Measurements from ENCODE around the gene SLC22A23. TPM values are rescaled to one million over a fixed set of nuclear protein-coding genes. Genes with fewer than 3 reads are reported as not detected.

Gene SLC22A23
- total and polyA plus RNA-seq, 2 donors, result 7.0 to 16.4 TPM

- Histone ChIP-seq H3K9me3 (ENCODE audit: control insufficient read depth in 2 of 2, insufficient read depth in 1 of 2, low read length in 1 of 2) (no peaks in the 10 kb centered on the region), H3K27me3 (ENCODE audit: control insufficient read depth in 2 of 2, insufficient read depth in 1 of 2, low read length in 1 of 2) (peaks cover 0 to 6% of the 10 kb centered on the region in 2 donors), H3K36me3 (ENCODE audit: control insufficient read depth in 2 of 2, insufficient read depth in 2 of 2, low read length in 1 of 2) (no peaks in the 10 kb centered on the region), H3K27ac (ENCODE audit: low read depth in 1 of 2, low read length in 1 of 2) (no peak overlapping the region), H3K4me3 (ENCODE audit: low read length in 2 of 2) (no peak overlapping the region), H3K4me1 (ENCODE audit: control insufficient read depth in 2 of 2, insufficient read depth in 2 of 2, low read length in 2 of 2) (no peaks in the 10 kb centered on the region)
- 89% methylated on average over 1 of the region's 1 CpG for WGBS
- DNase-seq (ENCODE audit: low read depth in 6 of 9, low spot score in 9 of 9), result no peak
Observed at GRCh38 chr6:3496395-3496794, 39.5 kb upstream of the SLC22A23 start.

GRCh38 chr6:3494391-3495100 lies 37.7 kb upstream of the SLC22A23 start:
- Histone ChIP-seq H3K27ac (ENCODE audit: low read depth in 1 of 2, low read length in 1 of 2) (no peak overlapping the region), H3K27me3 (ENCODE audit: control insufficient read depth in 2 of 2, insufficient read depth in 1 of 2, low read length in 1 of 2) (peaks cover 0 to 7% of the 10 kb centered on the region in 2 donors), H3K36me3 (ENCODE audit: control insufficient read depth in 2 of 2, insufficient read depth in 2 of 2, low read length in 1 of 2) (no peaks in the 10 kb centered on the region), H3K4me1 (ENCODE audit: control insufficient read depth in 2 of 2, insufficient read depth in 2 of 2, low read length in 2 of 2) (no peaks in the 10 kb centered on the region), H3K4me3 (ENCODE audit: low read length in 2 of 2) (no peak overlapping the region), H3K9me3 (ENCODE audit: control insufficient read depth in 2 of 2, insufficient read depth in 1 of 2, low read length in 1 of 2) (no peaks in the 10 kb centered on the region)
- DNase-seq (ENCODE audit: low read depth in 6 of 9, low spot score in 9 of 9), result no peak
- 95% methylated on average over 7 of the region's 7 CpGs for WGBS

DNA sequence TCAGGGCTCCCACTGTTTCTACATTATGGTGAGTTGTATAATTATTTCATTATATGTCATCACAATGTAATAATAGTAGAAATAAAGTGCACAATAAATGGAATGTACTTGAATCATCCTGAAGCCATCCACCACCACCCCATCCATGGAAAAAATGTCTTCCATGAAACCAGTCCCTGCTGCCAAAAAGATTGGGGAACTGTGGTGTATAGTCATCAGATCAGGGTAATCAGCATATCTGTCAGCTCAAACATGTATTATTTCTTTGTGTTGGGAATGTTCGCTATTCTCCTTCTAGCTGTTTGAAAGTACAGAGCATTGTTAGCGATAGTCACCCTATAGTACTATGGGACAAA lies 33.8 kb upstream of the SLC22A23 start:
- H3K27me3 ChIP-seq (ENCODE audit: control insufficient read depth in 2 of 2, insufficient read depth in 1 of 2, low read length in 1 of 2), result peaks cover 0 to 7% of the 10 kb centered on the region in 2 donors
- WGBS, result 96% methylated on average over 2 of the region's 2 CpGs

GRCh38 chr6:3489961-3490624 lies 33.2 kb upstream of the SLC22A23 start:
- Histone ChIP-seq H3K9me3 (ENCODE audit: control insufficient read depth in 2 of 2, insufficient read depth in 1 of 2, low read length in 1 of 2) (no peaks in the 10 kb centered on the region), H3K27ac (ENCODE audit: low read depth in 1 of 2, low read length in 1 of 2) (no peak overlapping the region), H3K27me3 (ENCODE audit: control insufficient read depth in 2 of 2, insufficient read depth in 1 of 2, low read length in 1 of 2) (peaks cover 0 to 7% of the 10 kb centered on the region in 2 donors), H3K4me1 (ENCODE audit: control insufficient read depth in 2 of 2, insufficient read depth in 2 of 2, low read length in 2 of 2) (no peaks in the 10 kb centered on the region), H3K4me3 (ENCODE audit: low read length in 2 of 2) (no peak overlapping the region), H3K36me3 (ENCODE audit: control insufficient read depth in 2 of 2, insufficient read depth in 2 of 2, low read length in 1 of 2) (no peaks in the 10 kb centered on the region)
- WGBS, result 94% methylated on average over 12 of the region's 12 CpGs
- no peak for DNase-seq (ENCODE audit: low read depth in 6 of 9, low spot score in 9 of 9)

More for the DNA sequence above, 33.8 kb upstream of the SLC22A23 start:
- no peak for DNase-seq (ENCODE audit: low read depth in 6 of 9, low spot score in 9 of 9)
- H3K4me1 ChIP-seq (ENCODE audit: control insufficient read depth in 2 of 2, insufficient read depth in 2 of 2, low read length in 2 of 2), result no peaks in the 10 kb centered on the region
- no peak overlapping the region for H3K4me3 ChIP-seq (ENCODE audit: low read length in 2 of 2)
- H3K27ac ChIP-seq (ENCODE audit: low read depth in 1 of 2, low read length in 1 of 2), result no peak overlapping the region
- H3K36me3 ChIP-seq (ENCODE audit: control insufficient read depth in 2 of 2, insufficient read depth in 2 of 2, low read length in 1 of 2), result no peaks in the 10 kb centered on the region
- H3K9me3 ChIP-seq (ENCODE audit: control insufficient read depth in 2 of 2, insufficient read depth in 1 of 2, low read length in 1 of 2), result no peaks in the 10 kb centered on the region

DNA sequence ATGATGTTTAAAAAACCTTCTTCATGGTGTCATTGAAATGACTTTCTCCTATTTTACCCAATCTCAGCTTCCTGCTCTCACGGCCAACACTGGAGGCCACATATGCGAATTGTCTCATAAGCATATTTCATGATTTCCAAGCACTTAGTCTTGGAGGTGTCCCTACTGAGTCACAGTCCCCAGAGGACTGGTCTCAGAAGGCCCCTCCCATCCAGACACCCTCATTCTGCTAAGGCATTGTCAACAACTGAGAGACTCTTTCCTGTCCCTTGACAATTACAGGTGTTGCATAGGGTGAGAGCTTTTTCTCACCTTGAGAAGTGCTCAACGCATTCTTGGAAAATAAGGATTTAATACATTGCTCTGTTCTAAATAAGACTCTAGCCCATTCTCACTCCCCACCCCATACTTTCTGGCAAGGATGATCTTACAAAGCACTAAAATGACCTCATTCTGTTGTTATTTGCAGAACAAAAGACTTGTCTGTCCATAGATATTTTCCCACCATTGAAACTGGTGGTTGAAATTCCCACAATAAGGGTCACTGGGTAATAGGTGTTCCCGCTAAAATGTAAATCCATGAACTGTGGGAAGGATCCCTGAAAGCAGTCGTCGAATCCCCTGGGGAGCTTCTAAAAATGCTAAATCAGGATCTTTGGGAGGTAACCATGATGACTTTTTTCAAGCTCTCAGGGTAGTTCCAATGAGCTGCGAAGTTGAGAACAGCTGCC lies 32.3 kb upstream of the SLC22A23 start:
- H3K27me3 ChIP-seq (ENCODE audit: control insufficient read depth in 2 of 2, insufficient read depth in 1 of 2, low read length in 1 of 2), result peaks cover 0 to 6% of the 10 kb centered on the region in 2 donors
- 89% methylated on average over 7 of the region's 7 CpGs for WGBS
- no peak for DNase-seq (ENCODE audit: low read depth in 6 of 9, low spot score in 9 of 9)
- H3K27ac ChIP-seq (ENCODE audit: low read depth in 1 of 2, low read length in 1 of 2), result no peak overlapping the region
- no peaks in the 10 kb centered on the region for H3K4me1 ChIP-seq (ENCODE audit: control insufficient read depth in 2 of 2, insufficient read depth in 2 of 2, low read length in 2 of 2)
- H3K4me3 ChIP-seq (ENCODE audit: low read length in 2 of 2), result no peak overlapping the region
- H3K9me3 ChIP-seq (ENCODE audit: control insufficient read depth in 2 of 2, insufficient read depth in 1 of 2, low read length in 1 of 2), result no peaks in the 10 kb centered on the region
- no peaks in the 10 kb centered on the region for H3K36me3 ChIP-seq (ENCODE audit: control insufficient read depth in 2 of 2, insufficient read depth in 2 of 2, low read length in 1 of 2)

- WGBS, result 76% methylated on average over 11 of the region's 11 CpGs
- H3K4me1 ChIP-seq (ENCODE audit: control insufficient read depth in 2 of 2, insufficient read depth in 2 of 2, low read length in 2 of 2), result no peaks in the 10 kb centered on the region
- H3K4me3 ChIP-seq (ENCODE audit: low read length in 2 of 2), result no peak overlapping the region
- H3K27ac ChIP-seq (ENCODE audit: low read depth in 1 of 2, low read length in 1 of 2), result no peak overlapping the region
- DNase-seq (ENCODE audit: low read depth in 6 of 9, low spot score in 9 of 9), result no peak
- H3K9me3 ChIP-seq (ENCODE audit: control insufficient read depth in 2 of 2, insufficient read depth in 1 of 2, low read length in 1 of 2), result no peaks in the 10 kb centered on the region
- no peaks in the 10 kb centered on the region for H3K36me3 ChIP-seq (ENCODE audit: control insufficient read depth in 2 of 2, insufficient read depth in 2 of 2, low read length in 1 of 2)
- H3K27me3 ChIP-seq (ENCODE audit: control insufficient read depth in 2 of 2, insufficient read depth in 1 of 2, low read length in 1 of 2), result peaks cover 0 to 2% of the 10 kb centered on the region in 2 donors
Observed at GRCh38 chr6:3484946-3485345, 28.1 kb upstream of the SLC22A23 start.

- Histone ChIP-seq H3K27me3 (ENCODE audit: control insufficient read depth in 2 of 2, insufficient read depth in 1 of 2, low read length in 1 of 2) (peaks cover 0 to 2% of the 10 kb centered on the region in 2 donors), H3K4me3 (ENCODE audit: low read length in 2 of 2) (no peak overlapping the region), H3K27ac (ENCODE audit: low read depth in 1 of 2, low read length in 1 of 2) (no peak overlapping the region), H3K4me1 (ENCODE audit: control insufficient read depth in 2 of 2, insufficient read depth in 2 of 2, low read length in 2 of 2) (no peaks in the 10 kb centered on the region), H3K36me3 (ENCODE audit: control insufficient read depth in 2 of 2, insufficient read depth in 2 of 2, low read length in 1 of 2) (no peaks in the 10 kb centered on the region), H3K9me3 (ENCODE audit: control insufficient read depth in 2 of 2, insufficient read depth in 1 of 2, low read length in 1 of 2) (peaks cover 0 to 2% of the 10 kb centered on the region in 2 donors)
- 95% methylated on average over 8 of the region's 8 CpGs for WGBS
- no peak for DNase-seq (ENCODE audit: low read depth in 6 of 9, low spot score in 9 of 9)
Observed at GRCh38 chr6:3484192-3484591, 27.3 kb upstream of the SLC22A23 start.

GRCh38 chr6:3483675-3484074 lies 26.8 kb upstream of the SLC22A23 start:
- no peaks in the 10 kb centered on the region for H3K36me3 ChIP-seq (ENCODE audit: control insufficient read depth in 2 of 2, insufficient read depth in 2 of 2, low read length in 1 of 2)
- no peaks in the 10 kb centered on the region for H3K4me1 ChIP-seq (ENCODE audit: control insufficient read depth in 2 of 2, insufficient read depth in 2 of 2, low read length in 2 of 2)
- peaks cover 0 to 2% of the 10 kb centered on the region in 2 donors for H3K9me3 ChIP-seq (ENCODE audit: control insufficient read depth in 2 of 2, insufficient read depth in 1 of 2, low read length in 1 of 2)
- DNase-seq (ENCODE audit: low read depth in 6 of 9, low spot score in 9 of 9), result no peak
- no peak overlapping the region for H3K4me3 ChIP-seq (ENCODE audit: low read length in 2 of 2)
- WGBS, result 95% methylated on average over 2 of the region's 2 CpGs
- peaks cover 0 to 2% of the 10 kb centered on the region in 2 donors for H3K27me3 ChIP-seq (ENCODE audit: control insufficient read depth in 2 of 2, insufficient read depth in 1 of 2, low read length in 1 of 2)
- no peak overlapping the region for H3K27ac ChIP-seq (ENCODE audit: low read depth in 1 of 2, low read length in 1 of 2)

DNA sequence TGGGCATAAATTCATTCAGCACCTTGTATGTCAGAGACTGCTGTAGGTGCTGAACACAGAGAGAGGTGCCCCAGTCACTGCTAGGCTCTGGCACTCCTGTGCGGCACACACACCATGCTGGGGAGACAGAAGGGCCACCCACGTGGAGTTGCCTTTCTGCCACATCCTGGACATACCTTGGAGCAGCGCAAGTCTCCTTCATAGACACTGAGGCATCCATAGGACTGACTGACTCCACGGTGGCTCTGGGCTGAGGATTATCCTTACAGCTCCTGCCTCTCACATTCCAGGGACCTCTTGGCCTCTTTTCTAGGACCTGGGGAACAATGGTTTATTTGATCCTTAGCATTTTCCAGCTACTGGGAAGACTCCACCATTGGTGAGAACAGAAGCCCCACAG lies 26.0 kb upstream of the SLC22A23 start:
- H3K27me3 ChIP-seq (ENCODE audit: control insufficient read depth in 2 of 2, insufficient read depth in 1 of 2, low read length in 1 of 2), result peaks cover 0 to 2% of the 10 kb centered on the region in 2 donors
- no peak overlapping the region for H3K27ac ChIP-seq (ENCODE audit: low read depth in 1 of 2, low read length in 1 of 2)
- no peak overlapping the region for H3K4me3 ChIP-seq (ENCODE audit: low read length in 2 of 2)
- no peak for DNase-seq (ENCODE audit: low read depth in 6 of 9, low spot score in 9 of 9)
- H3K4me1 ChIP-seq (ENCODE audit: control insufficient read depth in 2 of 2, insufficient read depth in 2 of 2, low read length in 2 of 2), result no peaks in the 10 kb centered on the region
- WGBS, result 78% methylated on average over 4 of the region's 4 CpGs
- peaks cover 0 to 2% of the 10 kb centered on the region in 2 donors for H3K9me3 ChIP-seq (ENCODE audit: control insufficient read depth in 2 of 2, insufficient read depth in 1 of 2, low read length in 1 of 2)
- H3K36me3 ChIP-seq (ENCODE audit: control insufficient read depth in 2 of 2, insufficient read depth in 2 of 2, low read length in 1 of 2), result no peaks in the 10 kb centered on the region

Measured in thymus (tissue), 11 donors.